AG09309 (cell line): Measurements from ENCODE around the gene HHEX.
"Not testable (repeated sequence)": the region's sequence is repeated elsewhere in the genome, so short reads cannot be mapped to it uniquely, and the experiment has no call there.

Source experiments
- DNase-seq: peaks from one replicate; pipeline ENCODE4 v3.0.0-alpha.2; 2010; ENCODE audit warnings: low read depth
- H3K4me3 ChIP-seq: 2 replicates; pipeline ENCODE4 v1.5.1; 2011; ENCODE audit warnings: mild to moderate bottlenecking, low read depth, low read length, moderate library complexity; ENCODE audit not compliant: control insufficient read depth
- TF ChIP-seq, protein P1 (sequence below): IDR thresholded peaks from 2 replicates; pipeline ENCODE4 v1.5.1; 2011; ENCODE audit warnings: mild to moderate bottlenecking, low read depth, low read length, inconsistent platforms; ENCODE audit not compliant: insufficient read depth, control insufficient read depth; ENCODE audit errors: missing control alignments

Gene HHEX

GRCh38 chr10:92689663-92690210, at the start of gene HHEX:
HHEX (plus strand) TSS chr10:92689955; CDS start chr10:92689987, 32 bp downstream.
- DNase-seq: no peak

DNA sequence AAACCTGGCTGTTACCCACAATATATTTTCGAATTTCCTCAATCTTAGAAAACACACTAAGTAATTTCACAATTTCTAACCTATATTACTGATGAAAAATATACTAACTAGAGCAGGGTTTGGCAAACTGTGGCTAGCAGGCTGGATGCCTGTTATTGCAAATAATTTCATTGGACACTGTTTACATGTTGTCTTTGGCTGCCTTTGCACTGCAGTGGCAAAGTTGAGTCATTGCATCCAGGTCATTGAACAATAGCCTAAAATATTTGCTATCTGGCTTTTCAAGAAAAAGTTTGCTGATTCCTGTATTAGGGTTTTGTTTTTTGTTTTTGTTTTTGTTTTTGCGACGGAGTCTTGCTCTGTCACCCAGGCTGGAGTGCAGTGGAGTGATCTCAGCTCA, 49.6 kb upstream of the HHEX start:
- H3K4me3 ChIP-seq: no peak overlapping the region
- TF ChIP-seq, protein P1, sequence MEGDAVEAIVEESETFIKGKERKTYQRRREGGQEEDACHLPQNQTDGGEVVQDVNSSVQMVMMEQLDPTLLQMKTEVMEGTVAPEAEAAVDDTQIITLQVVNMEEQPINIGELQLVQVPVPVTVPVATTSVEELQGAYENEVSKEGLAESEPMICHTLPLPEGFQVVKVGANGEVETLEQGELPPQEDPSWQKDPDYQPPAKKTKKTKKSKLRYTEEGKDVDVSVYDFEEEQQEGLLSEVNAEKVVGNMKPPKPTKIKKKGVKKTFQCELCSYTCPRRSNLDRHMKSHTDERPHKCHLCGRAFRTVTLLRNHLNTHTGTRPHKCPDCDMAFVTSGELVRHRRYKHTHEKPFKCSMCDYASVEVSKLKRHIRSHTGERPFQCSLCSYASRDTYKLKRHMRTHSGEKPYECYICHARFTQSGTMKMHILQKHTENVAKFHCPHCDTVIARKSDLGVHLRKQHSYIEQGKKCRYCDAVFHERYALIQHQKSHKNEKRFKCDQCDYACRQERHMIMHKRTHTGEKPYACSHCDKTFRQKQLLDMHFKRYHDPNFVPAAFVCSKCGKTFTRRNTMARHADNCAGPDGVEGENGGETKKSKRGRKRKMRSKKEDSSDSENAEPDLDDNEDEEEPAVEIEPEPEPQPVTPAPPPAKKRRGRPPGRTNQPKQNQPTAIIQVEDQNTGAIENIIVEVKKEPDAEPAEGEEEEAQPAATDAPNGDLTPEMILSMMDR: no peak
- DNase-seq: peak; percentile 5

More at GRCh38 chr10:92689663-92690210, at the start of gene HHEX:
- peak within 1 kb of the TSS; percentile 38 for H3K4me3 ChIP-seq
- TF ChIP-seq, protein P1: no peak

GRCh38 chr10:92641492-92641891, 48.3 kb upstream of the HHEX start:
- no peak for DNase-seq
- TF ChIP-seq, protein P1: no peak
- no peak overlapping the region for H3K4me3 ChIP-seq

- H3K4me3 ChIP-seq: no peak overlapping the region
- DNase-seq: no peak
- TF ChIP-seq, protein P1: no peak
Observed at GRCh38 chr10:92644921-92645320, 44.8 kb upstream of the HHEX start.

GRCh38 chr10:92650864-92651263, 38.9 kb upstream of the HHEX start:
- DNase-seq, H3K4me3 ChIP-seq: not testable (repeated sequence)

GRCh38 chr10:92655426-92655825, 34.3 kb upstream of the HHEX start:
- H3K4me3 ChIP-seq: no peak overlapping the region
- DNase-seq: no peak
- TF ChIP-seq, protein P1: no peak

DNA sequence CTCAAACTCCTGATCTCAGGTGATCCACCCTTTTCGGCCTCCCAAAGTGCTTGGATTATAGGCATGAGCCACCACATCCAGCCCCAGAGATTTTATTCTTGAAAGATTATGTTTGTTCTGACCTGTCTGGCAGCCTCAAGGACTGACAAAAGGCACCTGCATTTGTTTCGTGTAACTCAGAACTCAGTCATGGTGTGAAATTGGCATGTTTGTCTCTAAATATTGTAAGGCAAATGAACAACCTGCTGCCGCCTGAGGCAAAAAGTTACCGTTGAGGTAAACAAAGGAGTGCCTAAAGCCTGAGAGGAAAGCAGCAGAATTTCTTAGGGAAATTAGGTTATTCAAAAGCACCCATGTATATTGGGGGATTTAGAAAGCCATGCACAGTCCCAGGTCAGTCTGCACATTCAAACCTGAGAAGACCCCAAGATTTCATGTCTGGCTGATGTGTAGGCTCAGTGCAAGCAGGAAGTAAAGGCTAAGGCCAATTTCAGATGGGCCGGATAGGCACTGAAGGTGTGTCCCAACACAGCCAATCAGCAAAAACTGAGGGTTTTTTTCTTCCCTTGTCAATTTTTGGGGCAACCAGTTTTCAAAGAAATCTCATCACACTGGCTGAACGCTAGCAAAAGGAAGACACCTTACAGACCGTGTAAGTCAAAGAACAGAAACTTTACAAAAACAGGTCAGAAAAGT, 33.3 kb upstream of the HHEX start:
- TF ChIP-seq, protein P1: no peak
- no peak overlapping the region for H3K4me3 ChIP-seq
- no peak for DNase-seq
